Psoas muscle (tissue), 8 donors: ENCODE results near the gene TNS3. TPM values are rescaled to one million over a fixed set of nuclear protein-coding genes. Genes with fewer than 3 reads are reported as not detected.

Experiments used
- ATAC-seq, 4 donors: fragments of 200-7000 bp; cut with Tn5 transposase; one replicate each; pipeline ENCODE4 v1.9.1; 2020; ENCODE audit warnings: moderate library complexity in 3 of 4, mild to moderate bottlenecking in 2 of 4
- DNase-seq, 2 donors: peaks; one replicate each; pipeline ENCODE4 v3.0.0-alpha.2; 2020
- H3K27ac ChIP-seq: fragments of 200-600 bp; one replicate; pipeline ENCODE4 v1.8.0; 2022
- H3K27me3 ChIP-seq, 3 donors: fragments of 200-600 bp in 1 of 3; one replicate each; pipeline versions ENCODE4 v1.6.1 to v1.8.0; 2013 to 2022; ENCODE audit warnings: low read length in 2 of 3, mild to moderate bottlenecking in 2 of 3, moderate library complexity in 1 of 3; ENCODE audit not compliant: insufficient read depth in 3 of 3
- H3K36me3 ChIP-seq, 2 donors: fragments of 200-600 bp in 1 of 2; one replicate each; pipeline versions ENCODE4 v1.6.1 to v1.8.0; 2013 to 2022; ENCODE audit warnings: low read depth in 1 of 2, mild to moderate bottlenecking in 1 of 2, moderate library complexity in 1 of 2; ENCODE audit not compliant: insufficient read depth in 1 of 2
- H3K4me1 ChIP-seq: fragments of 200-600 bp; one replicate; pipeline ENCODE4 v1.8.0; 2022
- H3K4me3 ChIP-seq: fragments of 200-600 bp; one replicate; pipeline ENCODE4 v1.8.0; 2022; ENCODE audit warnings: mild to moderate bottlenecking
- H3K9me3 ChIP-seq: fragments of 200-600 bp; one replicate; pipeline ENCODE4 v1.8.0; 2022
- WGBS, 3 donors: extraction: QIAGEN DNeasy Blood & Tissue Kit; methylation state at CpG; one replicate each; pipeline versions ENCODE4 v1.1.6 to v1.1.7; 2013; 5-methylcytosine and 5-hydroxymethylcytosine counted together
- intact Hi-C, 2 donors: fragments of 100-400 bp; cut with DNase I; formaldehyde crosslinking; loops; one replicate each; pipeline versions ENCODE4 v1.11.0 to v1.14.2; 2022
- polyA plus RNA-seq, 3 donors: library from polyadenylated mRNA; stranded (reverse); fragments of 200-250 nt; gene quantifications; one replicate each; pipeline ENCODE4 v1.2.3, GENCODE V29; 2013
- total RNA-seq, 4 donors: library from RNA; stranded (reverse); fragmentation: NEBNext Ultra II Directional in 2 of 4; extraction: Animal tissue kit (Norgen Biotek cat#: 25700) in 2 of 4; gene quantifications; one replicate each; pipeline versions ENCODE4 v1.2.1 to v1.2.4, GENCODE V29; 2021 to 2023
- TF ChIP-seq, protein P1 (sequence below): fragments of 200-600 bp; IDR thresholded peaks from one replicate; pipeline ENCODE4 v1.8.0; 2022; ENCODE audit warnings: antibody characterized with exemption
- donor health status: healthy with polysubstance abuse.
- donor health status: DM: no; HTN: no; CAD: no; lungs with moderate emphysema.
- donor health status: Bipolar disorder and iron deficiency.
- donor health status: healthy.
- donor health status: DM: yes; HTN: yes; CAD: no.
- donor health status: DM: no; HTN: no; CAD: no.
- donor health status: DM: no; HTN: no; CAD: no.
- donor health status: DM: yes; HTN: yes; CAD: no.

The TNS3 gene
- total and polyA plus RNA-seq, 7 donors, result 11.5 to 75.3 (median 35.0) TPM

DNA sequence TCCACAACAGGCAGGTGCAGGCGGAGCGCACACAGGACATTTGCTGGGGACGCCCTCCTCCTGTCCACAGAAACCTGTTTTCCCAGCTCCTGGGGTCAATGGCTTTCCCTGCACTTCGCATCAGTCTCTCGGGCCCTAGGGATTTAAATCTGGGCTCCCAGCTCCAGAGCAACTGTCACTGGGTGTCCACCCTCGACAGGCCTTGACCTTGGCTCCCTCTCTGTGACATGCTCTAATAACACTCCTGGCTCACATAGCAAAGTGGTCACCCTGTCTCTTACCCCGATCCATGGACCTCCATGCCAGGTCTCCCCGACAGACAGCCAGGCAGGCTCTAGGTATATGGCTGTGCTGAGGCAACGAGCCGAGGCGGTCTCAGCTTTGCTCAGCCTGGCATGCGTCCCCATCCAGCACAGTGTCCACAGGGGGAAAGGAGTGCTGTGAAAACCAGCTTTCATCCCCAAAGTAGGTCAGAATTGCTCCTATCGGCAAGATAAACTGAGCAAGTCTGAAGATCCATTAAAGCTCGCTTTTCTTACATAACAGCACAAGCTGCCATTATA, 195.6 kb downstream of the TNS3 start:
- Histone ChIP-seq H3K36me3 (peaks cover 2 to 19% of the 10 kb centered on the region in 2 donors), H3K4me1 (no peaks in the 10 kb centered on the region), H3K27me3 (no peaks in the 10 kb centered on the region), H3K27ac (no peak overlapping the region), H3K9me3 (no peaks in the 10 kb centered on the region), H3K4me3 (no peak overlapping the region)
- DNase-seq, result peak in 1 of 2 donors; percentile 30
- TF ChIP-seq, protein P1, sequence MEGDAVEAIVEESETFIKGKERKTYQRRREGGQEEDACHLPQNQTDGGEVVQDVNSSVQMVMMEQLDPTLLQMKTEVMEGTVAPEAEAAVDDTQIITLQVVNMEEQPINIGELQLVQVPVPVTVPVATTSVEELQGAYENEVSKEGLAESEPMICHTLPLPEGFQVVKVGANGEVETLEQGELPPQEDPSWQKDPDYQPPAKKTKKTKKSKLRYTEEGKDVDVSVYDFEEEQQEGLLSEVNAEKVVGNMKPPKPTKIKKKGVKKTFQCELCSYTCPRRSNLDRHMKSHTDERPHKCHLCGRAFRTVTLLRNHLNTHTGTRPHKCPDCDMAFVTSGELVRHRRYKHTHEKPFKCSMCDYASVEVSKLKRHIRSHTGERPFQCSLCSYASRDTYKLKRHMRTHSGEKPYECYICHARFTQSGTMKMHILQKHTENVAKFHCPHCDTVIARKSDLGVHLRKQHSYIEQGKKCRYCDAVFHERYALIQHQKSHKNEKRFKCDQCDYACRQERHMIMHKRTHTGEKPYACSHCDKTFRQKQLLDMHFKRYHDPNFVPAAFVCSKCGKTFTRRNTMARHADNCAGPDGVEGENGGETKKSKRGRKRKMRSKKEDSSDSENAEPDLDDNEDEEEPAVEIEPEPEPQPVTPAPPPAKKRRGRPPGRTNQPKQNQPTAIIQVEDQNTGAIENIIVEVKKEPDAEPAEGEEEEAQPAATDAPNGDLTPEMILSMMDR, result no peak
- 64 to 85% (median 80%) methylated on average over 14 of the region's 14 CpGs for WGBS, 3 donors
- intact Hi-C loops, result no loop called here
- ATAC-seq, result peak in 3 of 4 donors; percentile 24 to 38 (median 38)

DNA sequence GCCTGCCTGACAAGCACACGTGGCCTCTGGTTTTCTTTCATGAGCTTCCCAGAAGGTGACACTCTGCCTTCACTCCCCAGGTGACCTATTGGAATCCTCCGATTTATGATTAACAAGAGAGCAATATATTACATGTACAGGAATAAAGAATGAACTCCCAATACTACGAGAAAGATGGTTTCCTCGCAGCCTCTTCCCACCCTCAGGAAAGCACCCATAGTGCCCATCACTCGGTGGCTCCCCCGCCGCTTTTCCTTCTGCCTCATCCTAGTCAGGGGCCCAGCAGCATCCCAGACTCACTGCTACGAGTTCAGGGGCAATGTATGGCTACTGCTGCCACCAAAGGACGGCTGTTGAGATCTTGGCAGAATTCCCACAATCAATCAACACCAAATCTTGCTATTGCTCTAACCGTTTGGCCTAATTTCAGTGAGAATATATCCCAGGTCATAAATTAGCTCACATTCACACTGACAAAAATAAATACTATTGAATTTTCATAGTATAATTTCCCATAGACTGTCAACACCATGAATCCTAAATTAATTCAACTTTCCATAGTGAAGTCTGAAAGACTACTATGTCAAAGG, 196.3 kb downstream of the TNS3 start:
- Histone ChIP-seq H3K9me3 (no peaks in the 10 kb centered on the region), H3K27me3 (no peaks in the 10 kb centered on the region), H3K4me1 (peaks cover 5% of the 10 kb centered on the region), H3K4me3 (no peak overlapping the region), H3K27ac (no peak overlapping the region), H3K36me3 (peaks cover 2 to 13% of the 10 kb centered on the region in 2 donors)
- ATAC-seq (no peak), DNase-seq (no peak)
- WGBS, 3 donors, result 83 to 91% (median 84%) methylated on average over 10 of the region's 10 CpGs
- TF ChIP-seq, protein P1, result no peak
- intact Hi-C loops, result no loop called here

DNA sequence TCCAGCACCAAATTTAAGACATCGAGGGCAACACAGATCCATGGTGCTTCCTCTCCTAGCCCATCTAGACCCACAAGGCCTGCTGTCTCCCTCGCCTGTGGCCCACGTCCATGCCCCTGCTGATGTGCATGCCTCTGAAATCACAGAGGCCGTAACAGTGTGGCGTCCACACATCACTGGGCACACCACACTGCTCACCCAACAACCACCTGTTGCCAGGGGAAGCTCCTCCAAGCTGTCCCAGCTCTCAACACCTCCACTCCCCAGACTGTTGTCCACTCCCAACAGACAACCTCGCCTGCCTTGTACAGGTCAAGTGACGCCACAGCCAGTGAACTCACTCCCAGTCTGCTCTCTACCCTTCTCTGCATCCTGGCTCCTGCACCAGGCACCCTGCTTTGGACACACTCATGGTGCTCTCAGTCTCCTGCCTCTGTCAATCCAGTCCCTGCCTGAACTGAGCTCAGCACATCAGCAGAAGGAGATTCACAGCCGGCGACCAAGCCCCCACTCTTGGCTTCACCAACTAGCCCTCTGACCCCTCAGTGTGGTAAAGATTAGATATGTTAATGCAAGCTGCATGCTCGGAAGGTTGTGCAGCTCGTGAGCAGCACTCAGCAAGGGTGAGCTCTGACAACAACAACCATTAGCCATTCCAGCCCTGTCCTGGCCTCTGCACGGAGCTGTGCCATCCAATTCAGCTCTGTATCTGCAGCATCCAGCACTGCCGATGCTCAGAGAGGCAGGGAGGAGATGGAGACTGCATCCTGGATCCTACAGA, 197.0 kb downstream of the TNS3 start:
- H3K4me3 ChIP-seq, result no peak overlapping the region
- H3K27ac ChIP-seq, result no peak overlapping the region
- peak in 1 of 4 donors; percentile 7 for ATAC-seq
- peaks cover 11% of the 10 kb centered on the region for H3K4me1 ChIP-seq
- DNase-seq, result peak in 1 of 2 donors; percentile 31
- H3K9me3 ChIP-seq, result no peaks in the 10 kb centered on the region
- TF ChIP-seq, protein P1, result no peak
- peaks cover 2 to 6% of the 10 kb centered on the region in 2 donors for H3K36me3 ChIP-seq
- intact Hi-C loops, result no loop called here
- no peaks in the 10 kb centered on the region for H3K27me3 ChIP-seq
- 91 to 96% (median 94%) methylated on average over 13 of the region's 13 CpGs for WGBS, 3 donors

DNA sequence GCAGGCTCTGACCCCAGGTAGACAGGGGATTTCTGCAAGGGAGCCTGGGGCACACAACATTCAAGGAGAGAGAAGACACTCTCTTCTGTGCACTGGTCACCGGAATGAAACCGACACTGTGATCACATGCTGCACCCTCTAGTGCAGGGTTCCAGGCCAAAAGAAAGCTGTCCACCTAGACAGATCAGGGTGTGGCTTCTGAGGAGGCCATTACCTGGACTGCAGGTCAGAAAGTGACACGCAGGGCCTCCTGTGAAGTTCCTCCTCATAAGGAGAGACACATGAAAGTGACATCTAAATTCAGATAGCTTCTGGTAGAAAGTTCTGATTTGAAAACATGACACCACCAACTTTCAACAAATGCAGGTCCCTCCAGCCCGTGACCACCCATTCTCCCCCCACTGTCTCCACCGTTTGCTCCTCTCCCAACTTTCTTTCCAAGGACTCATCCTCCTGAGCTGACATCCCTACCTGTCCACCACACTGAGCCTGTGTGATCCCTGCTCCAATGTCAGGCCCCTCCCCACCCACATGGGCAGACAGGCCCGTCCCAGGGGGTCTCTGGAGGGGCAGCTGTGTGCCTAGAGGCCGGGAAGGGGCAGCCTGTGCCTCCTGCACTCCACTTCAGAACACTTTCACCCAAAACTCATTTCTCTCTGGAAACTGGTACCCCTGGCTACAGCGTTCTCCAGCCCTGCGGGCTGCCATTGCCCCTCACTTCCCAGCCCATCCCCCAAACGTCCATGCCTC, 198.0 kb downstream of the TNS3 start:
- Histone ChIP-seq H3K27me3 (no peaks in the 10 kb centered on the region), H3K9me3 (no peaks in the 10 kb centered on the region), H3K27ac (no peak overlapping the region), H3K4me3 (no peak overlapping the region), H3K36me3 (peaks cover 0 to 3% of the 10 kb centered on the region in 2 donors), H3K4me1 (peaks cover 19% of the 10 kb centered on the region)
- 85 to 87% (median 86%) methylated on average over 10 of the region's 10 CpGs for whole genome bisulfite sequencing, 3 donors
- DNase-seq (peak in 1 of 2 donors; percentile 20), ATAC-seq (no peak)
- TF ChIP-seq, protein P1, result no peak
- intact Hi-C loops, result no loop called here
